ENCODE measurements around the gene NTM. TPM values are rescaled to one million over a fixed set of nuclear protein-coding genes. Genes with fewer than 3 reads are reported as not detected.

The NTM gene
- total and polyA plus RNA-seq, 2 of the 8 experiments (the other 6 are each of a cell fraction or from before 2014, with no cell fraction given) = 13.4 to 20.0 TPM

GRCh38 chr11:132263241-132263640 lies 892.8 kb downstream of the NTM start (continued):
- TF ChIP-seq ATF2 (IDR thresholded peaks at IDR 0.05; ENCODE audit: low read length) = no peak
- TF ChIP-seq CHD2 (IDR thresholded peaks at IDR 0.05; ENCODE audit: low read length) = no peak
